ENCODE data around the gene OR9A2.

OR9A2 gene, protein sequence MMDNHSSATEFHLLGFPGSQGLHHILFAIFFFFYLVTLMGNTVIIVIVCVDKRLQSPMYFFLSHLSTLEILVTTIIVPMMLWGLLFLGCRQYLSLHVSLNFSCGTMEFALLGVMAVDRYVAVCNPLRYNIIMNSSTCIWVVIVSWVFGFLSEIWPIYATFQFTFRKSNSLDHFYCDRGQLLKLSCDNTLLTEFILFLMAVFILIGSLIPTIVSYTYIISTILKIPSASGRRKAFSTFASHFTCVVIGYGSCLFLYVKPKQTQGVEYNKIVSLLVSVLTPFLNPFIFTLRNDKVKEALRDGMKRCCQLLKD

DNA sequence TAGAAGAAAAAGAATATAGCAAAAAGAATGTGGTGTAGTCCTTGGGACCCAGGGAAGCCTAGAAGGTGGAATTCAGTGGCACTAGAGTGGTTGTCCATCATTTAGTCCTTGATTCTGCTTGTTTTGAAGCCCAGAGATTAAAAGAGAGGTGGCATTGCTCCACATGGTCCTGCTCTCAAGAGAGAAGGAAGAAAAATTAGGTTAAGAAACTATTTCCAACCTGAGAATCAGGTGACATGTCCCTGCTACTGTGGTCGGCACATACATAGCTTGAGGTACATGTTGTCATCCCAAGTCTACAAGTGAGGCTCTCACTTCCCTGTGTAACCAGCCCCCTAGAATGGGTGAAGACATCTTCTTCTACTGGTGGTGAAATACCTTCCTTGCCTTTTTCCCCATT, at the start of gene OR9A2:
Gene OR9A2, minus strand, starts transcription at position 101 of the 400 bp plus-strand sequence. Its CDS starts 0 bp downstream, at position 101.
- no peaks in the 10 kb centered on the region for H3K9me3 Mint-ChIP-seq
- H3K36me3 Mint-ChIP-seq = no peaks in the 10 kb centered on the region
- no peak for DNase-seq
- H3K4me1 Mint-ChIP-seq = no peaks in the 10 kb centered on the region
- H3K27me3 Mint-ChIP-seq = peaks cover 20% of the 10 kb centered on the region
- no peak within 1 kb of the TSS for H3K27ac Mint-ChIP-seq
- H3K4me3 Mint-ChIP-seq = no peak within 1 kb of the TSS
- CTCF ChIA-PET = no interaction called here

DNA sequence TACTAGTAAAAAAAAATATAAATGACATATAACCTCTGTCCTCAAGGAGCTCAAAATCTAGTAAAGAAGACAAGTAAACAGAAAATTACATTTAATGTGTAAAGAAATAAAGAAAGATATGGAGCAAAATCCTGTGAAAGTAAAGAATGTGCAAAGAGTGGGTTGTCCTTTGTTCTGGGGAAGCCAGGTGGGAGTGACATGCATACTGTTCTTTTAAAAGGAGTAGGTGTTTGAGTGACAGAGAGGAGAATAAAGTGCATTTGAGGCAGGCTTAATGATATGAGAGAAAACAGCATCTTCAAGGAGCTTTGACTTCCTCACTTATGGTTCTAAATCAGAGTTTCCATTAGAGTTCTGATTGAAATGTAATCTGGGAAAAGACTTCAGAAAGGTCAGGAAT, 47.2 kb upstream of the OR9A2 start:
- no peaks in the 10 kb centered on the region for H3K9me3 Mint-ChIP-seq

DNA sequence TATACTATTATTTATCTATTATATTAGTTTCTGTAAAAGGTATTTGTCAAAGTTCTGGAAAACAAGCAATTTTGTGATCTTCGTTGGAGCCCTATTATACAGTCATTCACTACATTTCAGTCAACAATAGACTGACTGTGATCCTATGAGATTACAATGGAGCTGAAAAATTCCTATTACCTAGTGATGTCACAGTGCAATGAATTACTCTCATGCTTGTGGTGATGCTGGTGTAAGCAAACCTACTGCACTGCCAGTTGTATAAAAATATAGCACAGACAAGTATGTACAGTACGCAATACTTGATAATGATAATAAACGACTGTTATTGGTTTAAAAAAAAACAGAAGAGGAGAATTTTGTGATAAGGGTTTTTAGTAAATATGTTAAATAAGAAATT, 46.6 kb upstream of the OR9A2 start:
- Mint-ChIP-seq H3K36me3 (no peaks in the 10 kb centered on the region), H3K27me3 (peaks cover 13% of the 10 kb centered on the region), H3K4me1 (no peaks in the 10 kb centered on the region), H3K9me3 (no peaks in the 10 kb centered on the region), H3K27ac (no peak overlapping the region), H3K4me3 (no peak overlapping the region)
- no peak for DNase-seq
- CTCF ChIA-PET = no interaction called here

More for the DNA sequence above, 47.2 kb upstream of the OR9A2 start:
- Mint-ChIP-seq H3K36me3 (no peaks in the 10 kb centered on the region), H3K27me3 (peaks cover 9% of the 10 kb centered on the region), H3K27ac (no peak overlapping the region), H3K4me1 (no peaks in the 10 kb centered on the region), H3K4me3 (no peak overlapping the region)
- CTCF ChIA-PET = no interaction called here
- no peak for DNase-seq

DNA sequence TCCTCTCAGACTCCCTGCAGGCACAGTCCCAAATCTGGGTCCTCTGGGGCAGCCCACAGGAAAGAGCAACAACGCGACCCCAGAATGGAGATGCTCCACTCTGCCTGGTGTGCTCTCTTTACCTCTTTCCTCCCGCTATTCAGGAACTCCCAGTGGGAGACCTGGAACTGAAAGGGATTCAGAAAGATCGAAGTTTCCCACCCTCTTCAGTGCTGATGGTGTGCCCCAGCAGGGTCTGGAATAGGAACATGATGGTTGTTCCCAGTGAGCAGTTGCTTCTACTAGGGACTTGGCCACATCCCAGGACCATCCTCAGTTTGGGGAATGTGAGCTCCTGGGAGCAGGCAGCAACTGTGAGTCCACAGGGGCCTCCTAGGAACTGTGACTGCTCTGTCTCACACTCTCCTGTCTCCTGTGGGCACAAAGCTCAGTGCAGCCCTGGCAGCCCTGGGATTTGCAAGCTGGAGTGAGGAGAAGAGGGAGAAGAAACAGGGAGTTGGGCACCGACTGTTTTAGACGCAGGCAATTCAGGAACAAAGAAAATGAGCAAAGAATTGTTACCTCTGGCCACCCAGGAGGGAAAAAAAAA, 43.1 kb upstream of the OR9A2 start:
- Mint-ChIP-seq H3K27ac (no peak overlapping the region), H3K4me3 (no peak overlapping the region), H3K4me1 (no peaks in the 10 kb centered on the region), H3K27me3 (peaks cover 7% of the 10 kb centered on the region), H3K36me3 (no peaks in the 10 kb centered on the region), H3K9me3 (no peaks in the 10 kb centered on the region)
- CTCF ChIA-PET = no interaction called here
- DNase-seq = no peak

DNA sequence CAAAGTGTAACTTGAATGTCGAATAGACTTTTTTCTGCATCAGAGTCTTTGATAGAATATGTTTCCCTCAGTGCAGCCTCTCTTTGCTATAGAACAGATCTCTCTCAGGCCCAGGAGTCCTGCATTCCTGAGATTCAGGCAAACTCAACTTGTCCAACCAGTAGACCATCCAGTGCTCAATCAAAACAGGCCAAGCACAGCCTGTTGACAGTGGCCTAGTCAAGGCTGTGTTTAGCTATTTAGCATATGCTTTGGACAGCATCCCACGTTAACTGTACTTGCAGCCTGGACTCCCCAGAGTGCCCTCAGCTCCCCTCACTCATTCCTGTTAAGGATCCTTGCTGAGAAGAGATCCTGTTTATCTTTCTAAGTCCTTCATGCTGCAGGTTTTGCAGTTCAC, 41.5 kb upstream of the OR9A2 start:
- Mint-ChIP-seq H3K4me1 (no peaks in the 10 kb centered on the region), H3K27ac (no peak overlapping the region), H3K36me3 (no peaks in the 10 kb centered on the region), H3K4me3 (no peak overlapping the region), H3K27me3 (peaks cover 7% of the 10 kb centered on the region), H3K9me3 (no peaks in the 10 kb centered on the region)
- DNase-seq = no peak
- CTCF ChIA-PET = no interaction called here

DNA sequence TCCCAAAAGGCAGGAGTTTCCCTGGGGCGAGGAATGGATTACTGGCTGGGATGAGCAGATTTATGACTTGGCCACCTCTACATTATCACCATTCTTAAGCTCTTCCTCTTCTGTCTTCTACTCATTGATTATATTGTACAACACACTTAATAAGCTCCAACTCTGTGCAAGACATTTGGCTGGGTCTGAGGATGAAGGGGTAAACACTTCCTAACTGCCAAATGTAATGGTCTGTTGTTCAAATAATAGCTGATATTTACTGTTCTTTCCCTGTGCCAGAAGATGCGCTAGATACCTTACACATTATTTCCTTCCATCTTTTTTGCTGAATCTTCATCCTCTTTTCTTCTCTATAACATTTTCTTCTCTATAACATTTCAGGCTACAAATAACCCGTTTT, 36.8 kb upstream of the OR9A2 start:
- CTCF ChIA-PET = no interaction called here
- H3K27me3 Mint-ChIP-seq = peaks cover 7% of the 10 kb centered on the region
- no peak overlapping the region for H3K27ac Mint-ChIP-seq
- no peaks in the 10 kb centered on the region for H3K36me3 Mint-ChIP-seq
- H3K4me3 Mint-ChIP-seq = no peak overlapping the region
- DNase-seq = no peak
- H3K4me1 Mint-ChIP-seq = no peaks in the 10 kb centered on the region
- no peaks in the 10 kb centered on the region for H3K9me3 Mint-ChIP-seq

DNA sequence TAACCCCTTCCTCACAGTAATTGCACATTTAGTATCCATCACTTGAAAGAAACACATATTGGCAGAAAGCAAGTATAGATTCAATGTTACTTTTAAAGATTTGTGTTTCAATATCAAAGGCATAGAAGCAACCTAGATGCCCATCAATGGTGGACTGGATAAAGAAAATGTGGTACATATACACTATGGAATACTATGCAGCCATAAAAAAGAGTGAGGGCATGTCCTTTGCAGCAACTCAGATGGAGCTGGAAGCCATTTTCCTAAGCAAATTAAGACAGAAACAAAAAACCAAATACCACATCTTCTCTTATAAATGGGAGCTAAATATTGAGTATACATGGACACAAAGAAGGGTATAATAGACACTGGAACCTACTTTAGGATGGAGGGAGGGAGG, 28.8 kb upstream of the OR9A2 start:
- DNase-seq = no peak
- H3K4me3 Mint-ChIP-seq = no peak overlapping the region
- no peaks in the 10 kb centered on the region for H3K36me3 Mint-ChIP-seq
- H3K27ac Mint-ChIP-seq = no peak overlapping the region
- CTCF ChIA-PET = no interaction called here
- no peaks in the 10 kb centered on the region for H3K9me3 Mint-ChIP-seq
- H3K27me3 Mint-ChIP-seq = peaks cover 8% of the 10 kb centered on the region
- H3K4me1 Mint-ChIP-seq = no peaks in the 10 kb centered on the region

DNA sequence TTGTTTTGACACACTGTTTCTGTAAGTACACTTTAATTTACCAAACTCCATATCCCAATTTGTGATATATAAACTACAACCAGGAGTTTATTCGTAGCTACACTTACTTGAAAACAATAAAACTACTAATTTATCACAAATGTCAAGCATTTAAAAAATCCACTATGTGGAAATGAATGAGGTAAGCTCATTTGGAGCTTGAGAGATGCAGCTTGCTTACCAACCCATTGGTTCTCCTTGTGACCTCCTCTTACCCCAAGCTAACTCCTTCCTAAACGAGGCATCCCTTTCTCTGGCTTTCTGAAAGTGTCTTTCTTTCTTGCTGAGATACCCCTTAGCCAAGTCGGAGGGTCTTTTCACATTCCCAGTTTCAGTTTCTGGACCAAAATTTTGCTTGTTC, 27.7 kb upstream of the OR9A2 start:
- H3K4me3 Mint-ChIP-seq = no peak overlapping the region
- H3K27ac Mint-ChIP-seq = no peak overlapping the region
- CTCF ChIA-PET = no interaction called here
- no peaks in the 10 kb centered on the region for H3K4me1 Mint-ChIP-seq
- no peaks in the 10 kb centered on the region for H3K9me3 Mint-ChIP-seq
- no peak for DNase-seq
- H3K36me3 Mint-ChIP-seq = no peaks in the 10 kb centered on the region
- H3K27me3 Mint-ChIP-seq = peaks cover 8% of the 10 kb centered on the region

DNA sequence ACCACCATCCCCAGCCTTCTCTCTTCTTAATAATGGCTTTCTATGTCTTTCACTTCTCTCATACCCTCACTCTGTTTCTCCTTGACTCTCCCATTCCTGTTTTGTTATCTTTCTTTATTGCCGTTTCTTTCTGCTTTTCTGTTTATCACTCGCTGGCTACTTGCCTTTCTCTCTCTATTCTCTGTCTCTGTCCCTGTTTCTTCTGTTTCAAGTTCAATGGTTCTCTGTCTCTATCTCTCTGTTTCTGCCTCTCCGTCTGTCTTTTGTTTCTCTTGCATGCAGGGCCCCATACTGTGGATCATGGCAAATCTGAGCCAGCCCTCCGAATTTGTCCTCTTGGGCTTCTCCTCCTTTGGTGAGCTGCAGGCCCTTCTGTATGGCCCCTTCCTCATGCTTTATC, 25.1 kb upstream of the OR9A2 start, which contains the start of gene OR6V1:
Gene OR6V1, plus strand, starts transcription at position 301 of the 400 bp plus-strand sequence. Its CDS starts 0 bp downstream, at position 301.
- no peak for DNase-seq
- no peak within 1 kb of the TSS for H3K4me3 Mint-ChIP-seq
- H3K9me3 Mint-ChIP-seq = no peaks in the 10 kb centered on the region
- H3K36me3 Mint-ChIP-seq = no peaks in the 10 kb centered on the region
- CTCF ChIA-PET = no interaction called here
- peaks cover 4% of the 10 kb centered on the region for H3K27me3 Mint-ChIP-seq
- H3K27ac Mint-ChIP-seq = no peak within 1 kb of the TSS
- no peaks in the 10 kb centered on the region for H3K4me1 Mint-ChIP-seq

DNA sequence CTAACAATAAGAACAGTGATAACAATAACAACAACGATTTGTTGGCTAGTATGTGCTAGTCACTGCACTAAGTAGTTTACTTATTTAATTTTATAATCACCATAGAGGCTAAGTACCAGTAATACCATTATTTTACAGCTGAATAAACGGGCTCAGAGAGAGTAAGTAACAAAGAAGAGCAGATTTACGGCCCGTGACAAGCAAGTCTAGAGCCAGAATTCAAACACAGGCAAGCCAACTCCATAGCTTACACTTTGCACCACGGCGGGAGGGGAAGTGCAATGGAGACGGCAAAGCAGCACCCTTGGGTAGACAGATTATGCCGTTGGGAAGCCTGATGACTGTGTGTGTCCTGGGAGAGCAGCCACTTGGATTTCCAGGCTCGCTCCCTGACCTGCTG, 24.0 kb upstream of the OR9A2 start:
- Mint-ChIP-seq H3K4me3 (no peak overlapping the region), H3K36me3 (no peaks in the 10 kb centered on the region), H3K27me3 (peaks cover 4% of the 10 kb centered on the region), H3K4me1 (no peaks in the 10 kb centered on the region), H3K9me3 (no peaks in the 10 kb centered on the region), H3K27ac (no peak overlapping the region)
- CTCF ChIA-PET = no interaction called here
- DNase-seq = no peak

DNA sequence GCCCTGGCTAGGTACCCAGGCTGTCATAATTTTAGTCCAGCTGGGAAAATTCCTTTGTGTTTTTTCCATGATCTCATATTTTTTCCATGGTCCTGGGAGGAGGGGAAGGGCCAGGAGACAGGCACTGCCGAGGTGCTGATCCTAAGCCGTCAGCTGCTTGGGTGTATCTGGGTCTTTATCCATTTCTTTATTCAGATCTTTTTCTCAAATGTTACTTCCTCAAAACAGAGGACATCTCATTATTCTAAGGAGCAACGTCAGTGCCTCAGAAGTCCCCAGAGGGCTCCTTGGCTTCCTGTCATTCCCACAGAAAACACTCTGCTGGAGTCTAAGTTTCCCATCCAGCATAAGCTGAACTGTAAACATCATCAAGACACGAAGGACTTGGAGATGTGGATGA, 22.4 kb upstream of the OR9A2 start:
- Mint-ChIP-seq H3K4me1 (no peaks in the 10 kb centered on the region), H3K27ac (no peak overlapping the region), H3K36me3 (no peaks in the 10 kb centered on the region), H3K4me3 (no peak overlapping the region), H3K27me3 (peaks cover 8% of the 10 kb centered on the region), H3K9me3 (no peaks in the 10 kb centered on the region)
- CTCF ChIA-PET = interaction anchor here (1.3 to 1.7 kb wide), 2 partner anchors 46 to 166 kb away, joined by 3 read pairs; no protein-coding TSS in a partner anchor
- no peak for DNase-seq

DNA sequence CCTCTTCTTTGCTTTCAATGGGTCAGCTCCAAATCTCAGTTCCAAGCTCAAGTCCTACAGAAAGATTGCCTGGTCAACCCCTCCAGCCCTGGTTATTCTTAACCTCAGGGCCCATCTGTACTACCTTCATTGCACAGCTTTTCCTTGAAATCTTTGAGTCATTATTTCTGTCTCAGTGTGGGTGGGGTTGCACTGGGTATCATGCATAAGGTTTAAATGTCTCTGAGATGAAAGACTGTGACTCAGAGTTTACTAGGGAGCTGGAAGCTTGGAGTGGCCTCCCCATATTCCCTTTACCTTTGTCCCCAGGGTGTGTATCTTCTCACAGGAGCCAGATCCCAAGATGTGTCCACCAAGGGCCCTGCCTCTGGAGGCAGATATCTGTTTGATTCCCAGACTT, 21.9 kb upstream of the OR9A2 start:
- Mint-ChIP-seq H3K4me1 (no peaks in the 10 kb centered on the region), H3K4me3 (no peak overlapping the region), H3K9me3 (no peaks in the 10 kb centered on the region), H3K36me3 (no peaks in the 10 kb centered on the region), H3K27ac (no peak overlapping the region), H3K27me3 (peaks cover 8% of the 10 kb centered on the region)
- no peak for DNase-seq
- CTCF ChIA-PET = interaction anchor here (1.3 to 1.7 kb wide), 2 partner anchors 45 to 166 kb away, joined by 3 read pairs; no protein-coding TSS in a partner anchor

DNA sequence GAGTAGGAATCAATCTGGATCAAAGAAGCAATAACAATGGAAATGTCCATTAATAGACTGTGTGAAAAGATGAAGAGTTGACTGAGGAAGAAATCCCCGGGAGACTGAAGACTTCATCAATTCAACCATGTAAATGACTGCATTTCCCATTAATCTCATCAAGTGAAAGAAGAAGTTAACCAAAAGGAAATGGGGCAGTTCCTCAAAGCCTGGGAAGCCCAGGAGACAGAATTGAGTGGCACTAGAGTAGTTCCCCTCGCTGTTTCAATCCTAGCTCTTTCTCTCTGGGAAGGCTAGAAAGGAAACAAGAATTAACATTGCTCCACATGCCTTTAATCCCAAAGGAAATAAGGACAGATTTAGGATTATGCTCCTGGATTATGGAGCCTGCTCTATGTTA, 20.4 kb upstream of the OR9A2 start:
- H3K9me3 Mint-ChIP-seq = no peaks in the 10 kb centered on the region
- no peak overlapping the region for H3K4me3 Mint-ChIP-seq
- peaks cover 12% of the 10 kb centered on the region for H3K27me3 Mint-ChIP-seq
- CTCF ChIA-PET = no interaction called here
- no peaks in the 10 kb centered on the region for H3K4me1 Mint-ChIP-seq
- DNase-seq = no peak
- no peaks in the 10 kb centered on the region for H3K36me3 Mint-ChIP-seq
- no peak overlapping the region for H3K27ac Mint-ChIP-seq

DNA sequence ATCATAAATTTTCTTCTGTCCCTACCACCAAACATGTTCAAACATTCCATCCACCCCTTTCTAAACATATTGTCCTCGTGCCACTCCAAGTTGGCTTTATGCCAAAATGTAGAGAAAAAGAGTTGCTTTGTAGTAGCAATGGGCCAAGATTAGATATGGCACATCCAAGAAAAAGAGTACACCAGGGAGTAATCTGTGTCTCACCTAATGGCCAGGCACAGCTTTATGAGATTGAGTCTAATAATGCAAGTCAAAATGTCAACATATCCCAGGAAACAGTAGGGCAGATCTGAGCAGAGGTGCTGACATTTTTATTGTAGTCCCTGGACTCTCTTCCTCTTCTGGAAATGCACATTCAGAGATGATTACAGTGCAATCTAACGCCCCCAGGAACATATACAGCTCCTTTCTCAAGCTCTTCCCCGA, 19.5 kb upstream of the OR9A2 start:
- no peaks in the 10 kb centered on the region for H3K9me3 Mint-ChIP-seq
- H3K27me3 Mint-ChIP-seq = peaks cover 12% of the 10 kb centered on the region
- no peak for DNase-seq
- CTCF ChIA-PET = no interaction called here
- H3K36me3 Mint-ChIP-seq = no peaks in the 10 kb centered on the region
- no peak overlapping the region for H3K27ac Mint-ChIP-seq
- no peaks in the 10 kb centered on the region for H3K4me1 Mint-ChIP-seq
- H3K4me3 Mint-ChIP-seq = no peak overlapping the region

DNA sequence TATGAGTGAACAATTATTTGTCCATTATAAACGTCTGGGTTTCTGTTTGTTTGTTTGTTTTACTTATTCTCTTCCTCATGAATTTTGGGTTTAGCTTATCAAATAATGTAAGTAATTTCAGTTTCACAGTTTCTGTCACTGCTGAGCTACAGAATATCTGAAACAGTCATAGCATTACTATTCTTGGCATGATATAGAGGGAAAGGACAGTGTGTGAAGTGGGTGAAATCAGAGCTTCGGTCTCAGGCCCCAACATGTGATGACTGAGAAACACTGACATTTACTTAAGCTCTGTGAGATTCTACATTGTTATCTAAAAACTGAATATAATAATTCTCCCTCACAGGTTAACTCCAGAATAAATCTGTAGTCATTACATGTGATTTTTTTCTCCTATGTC, 16.5 kb upstream of the OR9A2 start:
- Mint-ChIP-seq H3K27me3 (peaks cover 12% of the 10 kb centered on the region), H3K36me3 (no peaks in the 10 kb centered on the region), H3K27ac (no peak overlapping the region), H3K4me1 (no peaks in the 10 kb centered on the region), H3K4me3 (no peak overlapping the region), H3K9me3 (no peaks in the 10 kb centered on the region)
- DNase-seq = no peak
- CTCF ChIA-PET = no interaction called here

Data from activated naive CD4-positive, alpha-beta T cell treated with anti-CD3 and anti-CD28 coated beads, Interleukin-2, amount 10 ng/mL, durations not matched to agents 7 days and 5 days (primary cell).